Peyer's patch (tissue), 4 donors: ENCODE measurements around the gene ZNF507. TPM values are rescaled to one million over a fixed set of nuclear protein-coding genes. Genes with fewer than 3 reads are reported as not detected.

Source experiments
- DNase-seq, 3 donors: peaks; one replicate each; pipeline ENCODE4 v3.0.0-alpha.2; 2017 to 2019
- H3K27ac ChIP-seq, 4 donors: fragments of 200-600 bp; sonication (generic); one replicate each; pipeline ENCODE4 v1.5.1; 2016 to 2019
- H3K27me3 ChIP-seq, 2 donors: fragments of 200-600 bp; sonication (generic); one replicate each; pipeline ENCODE4 v1.5.1; 2019
- H3K36me3 ChIP-seq, 3 donors: fragments of 200-600 bp; sonication (generic); one replicate each; pipeline ENCODE4 v1.5.1; 2016 to 2019
- H3K4me1 ChIP-seq, 4 donors: fragments of 200-600 bp; sonication (generic); one replicate each; pipeline ENCODE4 v1.5.1; 2016 to 2019
- H3K4me3 ChIP-seq, 4 donors: fragments of 200-600 bp; sonication (generic); 1 replicate in 3 of 4; 2 replicates in 1 of 4; pipeline ENCODE4 v1.5.1; 2016 to 2019; ENCODE audit warnings: mild to moderate bottlenecking in 1 of 4
- H3K9me3 ChIP-seq, 4 donors: fragments of 200-600 bp; sonication (generic); one replicate each; pipeline ENCODE4 v1.5.1; 2016 to 2019; ENCODE audit warnings: mild to moderate bottlenecking in 1 of 4
- POLR2A ChIP-seq, 2 donors: fragments of 450-650 bp; IDR thresholded peaks; one replicate each; pipeline ENCODE4 v1.5.1; 2017; ENCODE audit warnings: antibody characterized with exemption in 2 of 2, mild to moderate bottlenecking in 2 of 2, moderate library complexity in 2 of 2
- total RNA-seq, 4 donors: library from RNA; depleted of rRNA; stranded (reverse); fragments of >200 nt; gene quantifications; one replicate each; pipeline ENCODE4 v1.1.0, GENCODE V29; 2016
- TF ChIP-seq, protein P1 (sequence below), 6 experiments: fragments of 450-650 bp in 4 of 6; fragments of 200-600 bp in 2 of 6; sonication (generic) in 1 of 6; IDR thresholded peaks; one replicate each; pipeline ENCODE4 v1.5.1; 2017 to 2019; ENCODE audit warnings: antibody characterized with exemption in 6 of 6, mild to moderate bottlenecking in 3 of 6, moderate library complexity in 1 of 6

The ZNF507 gene
- total RNA-seq, 4 donors from 2014 or later: 28.2 to 43.7 (median 34.2) TPM

DNA sequence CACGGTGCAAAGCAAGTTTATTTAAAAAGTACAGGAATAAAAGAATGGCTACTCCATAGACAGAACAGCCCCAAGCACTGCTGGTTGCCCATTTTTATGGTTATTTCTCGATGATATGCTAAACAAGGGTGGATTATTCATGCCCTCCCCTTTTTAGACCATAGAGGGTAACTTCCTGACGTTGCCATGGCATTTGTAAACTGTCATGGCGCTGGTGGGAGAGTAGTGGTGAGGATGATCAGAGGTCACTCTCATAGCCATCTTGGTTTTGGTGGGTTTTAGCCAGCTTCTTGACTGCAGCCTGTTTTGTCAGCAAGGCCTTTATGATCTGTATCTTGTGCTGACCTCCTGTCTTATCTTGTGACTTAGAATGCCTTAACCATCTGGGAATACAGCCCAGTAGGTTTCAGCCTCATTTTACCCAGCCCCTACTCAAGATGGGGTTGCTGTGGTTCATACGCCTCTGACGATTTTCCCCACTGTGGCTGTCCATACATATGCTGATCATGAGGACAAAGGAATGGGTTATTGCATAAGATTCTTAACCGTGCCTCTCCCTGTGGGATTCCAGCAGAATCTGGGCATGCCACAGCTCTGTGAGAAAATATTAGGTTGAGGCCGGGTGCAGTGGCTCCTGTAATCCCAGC, 36.9 kb upstream of the ZNF507 start:
- Histone ChIP-seq H3K36me3 (no peaks in the 10 kb centered on the region), H3K4me3 (no peak overlapping the region), H3K27ac (no peak overlapping the region), H3K9me3 (peaks cover 0 to 7% (median 3%) of the 10 kb centered on the region in 4 donors), H3K4me1 (no peaks in the 10 kb centered on the region), H3K27me3 (no peaks in the 10 kb centered on the region)
- no peak for TF ChIP-seq POLR2A (IDR thresholded peaks at IDR 0.05)
- TF ChIP-seq, protein P1, sequence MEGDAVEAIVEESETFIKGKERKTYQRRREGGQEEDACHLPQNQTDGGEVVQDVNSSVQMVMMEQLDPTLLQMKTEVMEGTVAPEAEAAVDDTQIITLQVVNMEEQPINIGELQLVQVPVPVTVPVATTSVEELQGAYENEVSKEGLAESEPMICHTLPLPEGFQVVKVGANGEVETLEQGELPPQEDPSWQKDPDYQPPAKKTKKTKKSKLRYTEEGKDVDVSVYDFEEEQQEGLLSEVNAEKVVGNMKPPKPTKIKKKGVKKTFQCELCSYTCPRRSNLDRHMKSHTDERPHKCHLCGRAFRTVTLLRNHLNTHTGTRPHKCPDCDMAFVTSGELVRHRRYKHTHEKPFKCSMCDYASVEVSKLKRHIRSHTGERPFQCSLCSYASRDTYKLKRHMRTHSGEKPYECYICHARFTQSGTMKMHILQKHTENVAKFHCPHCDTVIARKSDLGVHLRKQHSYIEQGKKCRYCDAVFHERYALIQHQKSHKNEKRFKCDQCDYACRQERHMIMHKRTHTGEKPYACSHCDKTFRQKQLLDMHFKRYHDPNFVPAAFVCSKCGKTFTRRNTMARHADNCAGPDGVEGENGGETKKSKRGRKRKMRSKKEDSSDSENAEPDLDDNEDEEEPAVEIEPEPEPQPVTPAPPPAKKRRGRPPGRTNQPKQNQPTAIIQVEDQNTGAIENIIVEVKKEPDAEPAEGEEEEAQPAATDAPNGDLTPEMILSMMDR (IDR thresholded peaks at IDR 0.05): no peak
- no peak for DNase-seq

DNA sequence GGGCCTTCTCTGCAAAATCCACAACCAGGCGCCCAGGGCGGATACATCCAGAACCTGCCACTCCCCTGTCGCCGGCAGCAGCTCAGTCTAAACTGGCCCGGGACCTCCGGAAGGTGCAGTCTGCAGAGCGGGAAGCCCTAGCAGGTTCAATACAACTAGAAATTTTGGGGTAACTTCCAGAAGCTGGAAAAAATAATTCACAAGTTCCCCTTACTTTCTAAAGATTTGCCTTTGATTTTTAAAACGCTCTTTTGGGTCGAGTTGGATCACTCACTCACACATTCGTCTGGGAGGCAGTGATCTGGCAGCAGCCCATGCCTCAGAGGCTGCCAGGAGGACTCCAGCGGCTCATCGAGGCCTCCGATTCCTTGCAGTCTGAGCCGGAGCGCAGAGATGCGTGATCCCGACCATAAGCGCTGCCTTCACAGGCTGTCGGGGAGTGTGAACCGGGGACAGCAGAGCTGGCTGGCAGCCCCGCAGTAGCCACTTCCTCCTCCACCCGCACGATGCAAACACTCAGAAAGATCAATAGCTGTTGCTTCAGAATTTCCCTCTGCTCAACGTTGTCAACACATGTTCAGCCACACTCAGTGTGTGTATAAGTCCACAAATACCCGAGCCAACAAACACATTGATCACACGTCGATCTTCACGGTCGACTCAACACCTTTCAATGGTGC, 35.6 kb upstream of the ZNF507 start:
- Histone ChIP-seq H3K27me3 (no peaks in the 10 kb centered on the region), H3K27ac (no peak overlapping the region), H3K4me1 (no peaks in the 10 kb centered on the region), H3K4me3 (no peak overlapping the region), H3K9me3 (no peaks in the 10 kb centered on the region), H3K36me3 (no peaks in the 10 kb centered on the region)
- no peak for DNase-seq
- TF ChIP-seq POLR2A (IDR thresholded peaks at IDR 0.05): no peak
- TF ChIP-seq, protein P1 (IDR thresholded peaks at IDR 0.05): no peak

GRCh38 chr19:32311371-32311770, 34.0 kb upstream of the ZNF507 start:
- no peaks in the 10 kb centered on the region for H3K4me1 ChIP-seq
- no peak for DNase-seq
- H3K9me3 ChIP-seq: no peaks in the 10 kb centered on the region
- TF ChIP-seq POLR2A (IDR thresholded peaks at IDR 0.05): no peak
- TF ChIP-seq, protein P1 (IDR thresholded peaks at IDR 0.05): no peak
- no peak overlapping the region for H3K4me3 ChIP-seq
- no peaks in the 10 kb centered on the region for H3K36me3 ChIP-seq
- no peak overlapping the region for H3K27ac ChIP-seq
- H3K27me3 ChIP-seq: no peaks in the 10 kb centered on the region

- TF ChIP-seq, protein P1 (IDR thresholded peaks at IDR 0.05): no peak
- TF ChIP-seq POLR2A (IDR thresholded peaks at IDR 0.05): no peak
- no peaks in the 10 kb centered on the region for H3K27me3 ChIP-seq
- H3K9me3 ChIP-seq: no peaks in the 10 kb centered on the region
- no peaks in the 10 kb centered on the region for H3K4me1 ChIP-seq
- DNase-seq: no peak
- no peak overlapping the region for H3K27ac ChIP-seq
- H3K4me3 ChIP-seq: no peak overlapping the region
- no peaks in the 10 kb centered on the region for H3K36me3 ChIP-seq
Measured at GRCh38 chr19:32313569-32314265, 31.7 kb upstream of the ZNF507 start.

DNA sequence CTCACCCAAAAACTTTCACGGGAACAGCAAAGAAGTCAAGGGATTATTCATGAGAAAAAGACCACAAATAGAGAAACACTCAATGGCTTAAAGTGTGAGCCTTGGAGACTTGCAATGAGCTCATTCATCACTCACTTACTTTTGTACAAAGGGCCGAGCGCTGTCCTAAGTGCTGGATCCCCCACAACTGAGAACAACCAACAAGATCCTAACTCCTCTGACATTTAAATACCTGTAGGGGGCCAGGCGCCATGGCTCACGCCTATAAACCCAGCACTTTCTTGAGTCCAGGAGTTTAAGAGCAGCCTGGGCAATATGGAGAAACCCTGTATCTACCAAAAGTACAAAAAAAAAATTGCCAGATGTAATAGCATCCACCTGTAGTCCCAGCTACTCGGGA, 29.4 kb upstream of the ZNF507 start:
- Histone ChIP-seq H3K4me3 (no peak overlapping the region), H3K4me1 (no peaks in the 10 kb centered on the region), H3K36me3 (no peaks in the 10 kb centered on the region), H3K27me3 (no peaks in the 10 kb centered on the region), H3K27ac (no peak overlapping the region), H3K9me3 (no peaks in the 10 kb centered on the region)
- TF ChIP-seq, protein P1 (IDR thresholded peaks at IDR 0.05): no peak
- no peak for TF ChIP-seq POLR2A (IDR thresholded peaks at IDR 0.05)
- no peak for DNase-seq
